IPS-18c (cell line): ENCODE results near the gene CCDC91.

Experiments
- H3K4me3 ChIP-seq: 2 replicates; pipeline ENCODE4 v1.7.0; 2013; ENCODE audit warnings: low read depth, mild to moderate bottlenecking, low read length, moderate library complexity; ENCODE audit not compliant: insufficient read depth
- H3K9me3 ChIP-seq: one replicate; pipeline ENCODE4 v1.6.1; 2013; ENCODE audit warnings: mild to moderate bottlenecking, low read length, moderate library complexity; ENCODE audit not compliant: control insufficient read depth, insufficient read depth

The CCDC91 gene

GRCh38 chr12:28506271-28506670 is 316.0 kb downstream of the CCDC91 start:
- Histone ChIP-seq H3K9me3 (peaks cover 3% of the 10 kb centered on the region), H3K4me3 (no peak overlapping the region)

GRCh38 chr12:28507033-28507432 is 316.8 kb downstream of the CCDC91 start:
- Histone ChIP-seq H3K4me3 (no peak overlapping the region), H3K9me3 (peaks cover 3% of the 10 kb centered on the region)

- peaks cover 3% of the 10 kb centered on the region for H3K9me3 ChIP-seq
- no peak overlapping the region for H3K4me3 ChIP-seq
These were observed 317.6 kb downstream of the CCDC91 start for GRCh38 chr12:28507867-28508266.

GRCh38 chr12:28512406-28512805 is 322.1 kb downstream of the CCDC91 start:
- Histone ChIP-seq H3K4me3 (no peak overlapping the region), H3K9me3 (peaks cover 3% of the 10 kb centered on the region)

GRCh38 chr12:28512876-28513275 is 322.6 kb downstream of the CCDC91 start:
- Histone ChIP-seq H3K4me3 (no peak overlapping the region), H3K9me3 (peaks cover 3% of the 10 kb centered on the region)

GRCh38 chr12:28513983-28514382 is 323.7 kb downstream of the CCDC91 start:
- Histone ChIP-seq H3K4me3 (no peak overlapping the region), H3K9me3 (no peaks in the 10 kb centered on the region)

- no peak overlapping the region for H3K4me3 ChIP-seq
- H3K9me3 ChIP-seq: peaks cover 2% of the 10 kb centered on the region
These were observed 326.8 kb downstream of the CCDC91 start for GRCh38 chr12:28517101-28517500.

- H3K9me3 ChIP-seq: no peaks in the 10 kb centered on the region
- H3K4me3 ChIP-seq: no peak overlapping the region
These were observed 337.5 kb downstream of the CCDC91 start for GRCh38 chr12:28527631-28528249.

GRCh38 chr12:28535216-28535615 is 345.0 kb downstream of the CCDC91 start:
- Histone ChIP-seq H3K4me3 (no peak overlapping the region), H3K9me3 (no peaks in the 10 kb centered on the region)

GRCh38 chr12:28536088-28536487 is 345.8 kb downstream of the CCDC91 start:
- Histone ChIP-seq H3K9me3 (no peaks in the 10 kb centered on the region), H3K4me3 (no peak overlapping the region)

GRCh38 chr12:28537474-28537873 is 347.2 kb downstream of the CCDC91 start:
- Histone ChIP-seq H3K9me3 (no peaks in the 10 kb centered on the region), H3K4me3 (no peak overlapping the region)

- Histone ChIP-seq H3K9me3 (no peaks in the 10 kb centered on the region), H3K4me3 (no peak overlapping the region)
These were observed 349.6 kb downstream of the CCDC91 start for GRCh38 chr12:28539691-28540323.

- H3K4me3 ChIP-seq: no peak overlapping the region
- H3K9me3 ChIP-seq: no peaks in the 10 kb centered on the region
These were observed 350.1 kb downstream of the CCDC91 start for GRCh38 chr12:28540324-28540714.

- Histone ChIP-seq H3K9me3 (no peaks in the 10 kb centered on the region), H3K4me3 (no peak overlapping the region)
These were observed 353.0 kb downstream of the CCDC91 start for GRCh38 chr12:28543021-28543890.

GRCh38 chr12:28550757-28551704 is 360.8 kb downstream of the CCDC91 start:
- no peaks in the 10 kb centered on the region for H3K9me3 ChIP-seq
- no peak overlapping the region for H3K4me3 ChIP-seq

- Histone ChIP-seq H3K4me3 (no peak overlapping the region), H3K9me3 (no peaks in the 10 kb centered on the region)
These were observed 362.2 kb downstream of the CCDC91 start for GRCh38 chr12:28552251-28552970.
